Measurements from ENCODE around the gene CYTL1.

DNA sequence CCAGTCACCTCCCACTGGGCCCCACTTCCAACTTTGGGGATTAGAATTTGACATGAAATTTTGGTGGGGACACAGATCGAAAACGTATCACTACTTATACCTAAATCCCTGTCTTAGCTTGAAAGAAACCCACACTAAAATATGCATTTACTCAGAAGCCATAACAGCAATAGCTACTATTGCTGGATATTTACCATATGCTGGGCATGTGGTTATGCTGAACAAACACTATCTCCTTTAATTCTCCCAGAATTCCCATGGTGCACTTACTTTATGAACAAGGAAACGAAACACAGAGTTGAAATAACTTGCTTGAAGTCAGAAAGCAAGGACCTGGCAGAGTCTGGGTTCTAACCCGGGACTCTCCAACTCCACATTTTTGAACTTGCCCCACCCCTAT, 39.3 kb downstream of the CYTL1 start:
- TF ChIP-seq CTCF (IDR thresholded peaks at IDR 0.05; ENCODE audit: insufficient read depth, low read depth, low read length) (no peak), EZH2 (IDR thresholded peaks at IDR 0.05; ENCODE audit: insufficient read depth, low read length) (no peak)

Measured in astrocyte (in vitro differentiated cells and primary cell).